HG03520 (cell line): ENCODE measurements around the gene SERP2.

Source experiments
- ATAC-seq: cut with Tn5 transposase; IDR thresholded peaks from one replicate; pipeline ENCODE4 v1.9.1; 2021; ENCODE audit warnings: mild to moderate bottlenecking, moderate library complexity; ENCODE audit not compliant: unreplicated experiment

The SERP2 gene

GRCh38 chr13:44355621-44356020, 18.0 kb upstream of the SERP2 start:
- no peak for ATAC-seq

- no peak for ATAC-seq
Measured at GRCh38 chr13:44359983-44360375, 13.6 kb upstream of the SERP2 start.

- no peak for ATAC-seq
Measured at GRCh38 chr13:44362394-44363040, 11.1 kb upstream of the SERP2 start.

GRCh38 chr13:44363631-44364344, 9.8 kb upstream of the SERP2 start:
- no peak for ATAC-seq

GRCh38 chr13:44364345-44365000, 9.2 kb upstream of the SERP2 start:
- no peak for ATAC-seq

GRCh38 chr13:44365008-44365407, 8.6 kb upstream of the SERP2 start:
- ATAC-seq: no peak

- ATAC-seq: no peak
Measured at GRCh38 chr13:44365899-44366298, 7.7 kb upstream of the SERP2 start.

- ATAC-seq: no peak
Measured at GRCh38 chr13:44368062-44368591, 5.5 kb upstream of the SERP2 start.

GRCh38 chr13:44368599-44369368, 4.8 kb upstream of the SERP2 start:
- ATAC-seq: no peak

GRCh38 chr13:44371421-44371820, 2.2 kb upstream of the SERP2 start:
- ATAC-seq: no peak

GRCh38 chr13:44373247-44373600, 400 bp upstream of the SERP2 start:
- ATAC-seq: no peak

- ATAC-seq: no peak
Measured at GRCh38 chr13:44374348-44374712, 706 bp downstream of the SERP2 start.

- no peak for ATAC-seq
Measured at GRCh38 chr13:44378277-44378676, 4.7 kb downstream of the SERP2 start.

GRCh38 chr13:44379885-44380284, 6.3 kb downstream of the SERP2 start:
- ATAC-seq: no peak

GRCh38 chr13:44380404-44381165, 7.0 kb downstream of the SERP2 start:
- no peak for ATAC-seq

- no peak for ATAC-seq
Measured at GRCh38 chr13:44382635-44383145, 9.1 kb downstream of the SERP2 start.

- no peak for ATAC-seq
Measured at GRCh38 chr13:44383945-44384344, 10.3 kb downstream of the SERP2 start.

- no peak for ATAC-seq
Measured at GRCh38 chr13:44384778-44385177, 11.2 kb downstream of the SERP2 start.

GRCh38 chr13:44385401-44385800, 11.8 kb downstream of the SERP2 start:
- no peak for ATAC-seq

GRCh38 chr13:44385847-44386246, 12.2 kb downstream of the SERP2 start:
- ATAC-seq: no peak
